SU-DHL-6 (cell line): ENCODE data around the gene GRB10.

Source experiments
- EZH2phosphoT487 ChIP-seq: fragments of 200-600 bp; sonication (generic), shearing (Covaris generic); conservative IDR thresholded peaks from 2 replicates; pipeline ENCODE4 v1.6.1; 2018; ENCODE audit warnings: mild to moderate bottlenecking, antibody characterized with exemption, low read length, moderate library complexity, mixed read lengths
- TF ChIP-seq, protein P1 (sequence below): fragments of 200-600 bp; sonication (generic); IDR thresholded peaks from one replicate; pipeline ENCODE4 v1.5.1; 2017; ENCODE audit warnings: antibody characterized with exemption, mild to moderate bottlenecking, low read length, moderate library complexity; ENCODE audit not compliant: insufficient read depth, poor library complexity, severe bottlenecking

DNA sequence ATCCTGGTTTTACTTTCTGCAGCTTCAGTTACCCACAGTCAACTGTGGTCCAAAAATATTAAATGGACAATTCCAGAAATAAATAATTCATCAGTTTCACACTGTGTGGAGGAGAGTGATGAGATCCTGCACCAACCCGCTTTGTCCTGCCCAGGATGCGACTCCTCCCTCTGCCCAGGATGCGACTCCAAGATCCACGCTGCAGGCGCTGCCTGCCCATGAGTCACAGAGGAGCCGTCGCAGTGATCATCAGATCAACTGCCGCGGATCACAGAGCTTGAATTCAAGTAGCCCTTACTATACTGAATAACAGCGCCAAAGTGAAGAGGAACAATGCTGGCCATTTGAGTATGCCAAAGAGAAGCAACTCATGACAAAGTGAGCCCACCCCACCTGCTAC lies 61.5 kb downstream of the GRB10 start:
- TF ChIP-seq, protein P1, sequence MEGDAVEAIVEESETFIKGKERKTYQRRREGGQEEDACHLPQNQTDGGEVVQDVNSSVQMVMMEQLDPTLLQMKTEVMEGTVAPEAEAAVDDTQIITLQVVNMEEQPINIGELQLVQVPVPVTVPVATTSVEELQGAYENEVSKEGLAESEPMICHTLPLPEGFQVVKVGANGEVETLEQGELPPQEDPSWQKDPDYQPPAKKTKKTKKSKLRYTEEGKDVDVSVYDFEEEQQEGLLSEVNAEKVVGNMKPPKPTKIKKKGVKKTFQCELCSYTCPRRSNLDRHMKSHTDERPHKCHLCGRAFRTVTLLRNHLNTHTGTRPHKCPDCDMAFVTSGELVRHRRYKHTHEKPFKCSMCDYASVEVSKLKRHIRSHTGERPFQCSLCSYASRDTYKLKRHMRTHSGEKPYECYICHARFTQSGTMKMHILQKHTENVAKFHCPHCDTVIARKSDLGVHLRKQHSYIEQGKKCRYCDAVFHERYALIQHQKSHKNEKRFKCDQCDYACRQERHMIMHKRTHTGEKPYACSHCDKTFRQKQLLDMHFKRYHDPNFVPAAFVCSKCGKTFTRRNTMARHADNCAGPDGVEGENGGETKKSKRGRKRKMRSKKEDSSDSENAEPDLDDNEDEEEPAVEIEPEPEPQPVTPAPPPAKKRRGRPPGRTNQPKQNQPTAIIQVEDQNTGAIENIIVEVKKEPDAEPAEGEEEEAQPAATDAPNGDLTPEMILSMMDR = no peak
- no peak for TF ChIP-seq EZH2phosphoT487
